ENCODE measurements around the gene HAGHL. TPM values are rescaled to one million over a fixed set of nuclear protein-coding genes. Genes with fewer than 3 reads are reported as not detected.

HAGHL gene
- total and polyA plus RNA-seq, 2 of the 8 experiments (the other 6 are each of a cell fraction or from before 2014, with no cell fraction given) = 26.6 to 26.9 TPM

DNA sequence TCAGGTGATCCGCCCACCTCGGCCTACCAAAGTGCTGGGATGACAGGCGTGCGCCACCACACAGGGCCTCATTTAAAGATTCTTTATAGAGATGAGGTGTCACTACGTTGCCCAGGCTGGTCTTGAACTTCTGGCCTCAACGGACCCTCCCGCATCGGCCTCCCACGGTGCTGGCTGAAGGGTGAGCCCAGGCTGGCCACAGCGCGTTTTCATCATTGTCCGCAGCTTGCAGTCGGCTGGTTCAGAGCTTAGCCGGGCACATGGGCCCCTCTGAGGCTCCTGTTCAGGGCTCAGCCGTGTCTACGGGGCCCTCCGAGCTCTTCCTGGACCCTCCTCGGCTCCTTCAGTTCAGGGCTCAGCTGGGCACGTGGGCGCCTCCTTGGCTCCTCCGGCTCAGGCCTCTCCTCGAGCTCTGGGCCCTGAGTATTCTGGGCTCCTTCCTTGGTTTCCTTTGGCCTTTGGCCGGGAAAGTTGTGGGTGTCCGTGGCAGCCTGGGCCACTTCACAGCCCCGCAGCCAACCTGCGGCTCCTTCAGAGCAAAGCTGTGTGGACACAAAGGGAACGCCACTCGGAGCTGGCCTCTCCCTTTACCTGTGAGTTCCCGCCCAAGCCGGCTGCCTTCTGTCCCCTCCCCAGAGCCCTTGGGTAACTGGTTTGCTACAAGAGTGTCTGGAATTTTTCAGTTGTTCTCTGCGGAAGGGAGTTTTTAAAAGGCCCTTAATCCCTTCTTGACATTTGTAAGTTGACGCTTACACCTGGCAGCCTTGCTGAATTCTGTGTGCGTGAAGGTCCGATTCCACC, 32.4 kb downstream of the HAGHL start:
- H4K8ac ChIP-seq (ENCODE audit: extremely low read depth, insufficient read depth, low read length) = no peak overlapping the region
- no peak overlapping the region for H2BK15ac ChIP-seq (ENCODE audit: low read length)
- no peak overlapping the region for H3K18ac ChIP-seq (ENCODE audit: extremely low read depth, low read length)
- FAIRE-seq (no peak), DNase-seq (ENCODE audit: low read depth in 1 of 2, low spot score in 2 of 2) (no peak)
- no peak overlapping the region for H2AFZ ChIP-seq (ENCODE audit: low read length)
- 0 out of 4 replicates have a peak, but pooled peaks cover 0 to 3% of the 10 kb centered on the region in 2 experiments for H3K9me3 ChIP-seq (ENCODE audit: insufficient read depth in 2 of 2, low read depth in 1 of 2, low read length in 1 of 2)
- no peaks in the 10 kb centered on the region for H3K79me1 ChIP-seq (ENCODE audit: low read depth, low read length)
- CTCF ChIA-PET (ENCODE audit: partially characterized antibody) = interaction anchor here (1.0 to 5.0 kb wide), 5 partner anchors 11 to 33 kb away, joined by 3 to 38 read pairs (median 3); partner anchors contain the start of gene CCDC78
- H3K36me3 ChIP-seq (ENCODE audit: control insufficient read depth in 2 of 4, insufficient read depth in 4 of 4, low read length in 3 of 4) = no peaks in the 10 kb centered on the region
- no peaks in the 10 kb centered on the region for H3K79me2 ChIP-seq (ENCODE audit: control insufficient read depth in 1 of 2, insufficient read depth in 2 of 2, low read length in 2 of 2)
- H3K14ac ChIP-seq (ENCODE audit: insufficient read length) = no peak overlapping the region
- no peak overlapping the region for H3K4ac ChIP-seq (replicated peaks; ENCODE audit: insufficient read length, low read depth, low read length)
- H2BK120ac ChIP-seq (replicated peaks; ENCODE audit: low read depth, low read length) = no peak overlapping the region
- H3K56ac ChIP-seq (replicated peaks; ENCODE audit: insufficient read length, low read depth, low read length) = no peak overlapping the region
- H3K27me3 ChIP-seq (replicated peaks in 1 of 4; ENCODE audit: control insufficient read depth in 3 of 4, extremely low read depth in 1 of 4, insufficient read depth in 3 of 4, low read length in 3 of 4) = no peaks in the 10 kb centered on the region
- no peak overlapping the region for H2AK5ac ChIP-seq (ENCODE audit: low read depth, low read length)
- no peak overlapping the region for H2BK20ac ChIP-seq (ENCODE audit: low read length)
- no peak overlapping the region for H3K23ac ChIP-seq (ENCODE audit: insufficient read length)
- no peak overlapping the region for H3K4me2 ChIP-seq (ENCODE audit: insufficient read depth in 1 of 2, low read depth in 2 of 2, low read length in 2 of 2)
- no peak for TF ChIP-seq FOSL1 (IDR thresholded peaks at IDR 0.05; ENCODE audit: insufficient read depth, low read depth, low read length)
- no peak for TF ChIP-seq SAP30 (IDR thresholded peaks at IDR 0.05; ENCODE audit: insufficient read depth, insufficient replicate concordance, low read length)
- H3K9ac ChIP-seq (replicated peaks in 1 of 4; ENCODE audit: extremely low read depth in 1 of 4, low read depth in 3 of 4, low read length in 3 of 4) = no peak overlapping the region
- POLR2A ChIA-PET (ENCODE audit: partially characterized antibody) = interaction anchor here (0.7 to 1.0 kb wide), 3 partner anchors 10 to 25 kb away, joined by 3 read pairs; no protein-coding TSS in a partner anchor
- H2BK12ac ChIP-seq (ENCODE audit: low read depth, low read length) = no peak overlapping the region
- no peak overlapping the region for H4K5ac ChIP-seq (ENCODE audit: insufficient read length, low read depth, low read length)
- H2BK5ac ChIP-seq (ENCODE audit: low read depth, low read length) = no peak overlapping the region
- 89% methylated on average over 34 of the region's 34 CpGs; no CpG with 5 or more reads in 1 of the 2 experiments for WGBS, 2 experiments (ENCODE audit: extremely low coverage in 1 of 2, insufficient coverage in 1 of 2, insufficient read length in 1 of 2, insufficient replicate concordance in 2 of 2, low coverage in 1 of 2, low lambda C conversion rate in 2 of 2, missing lambda C conversion rate in 1 of 2)
- H3K27ac ChIP-seq (ENCODE audit: low read depth, low read length) = no peak overlapping the region
- H4K91ac ChIP-seq (replicated peaks; ENCODE audit: insufficient read length, low read length) = no peak overlapping the region
- peaks cover 0 to 2% (median 0%) of the 10 kb centered on the region in 4 experiments; a peak in 1 of 7 replicates for H3K4me1 ChIP-seq (replicated peaks in 1 of 4; ENCODE audit: control insufficient read depth in 3 of 4, insufficient read depth in 4 of 4, low read length in 3 of 4)
- no peaks in the 10 kb centered on the region for H4K20me1 ChIP-seq (replicated peaks in 1 of 2; ENCODE audit: control insufficient read depth in 1 of 2, insufficient read depth in 2 of 2, low read length in 2 of 2)
- H3K23me2 ChIP-seq (ENCODE audit: low read depth, low read length) = no peaks in the 10 kb centered on the region
- H3K4me3 ChIP-seq (ENCODE audit: extremely low read depth in 1 of 4, insufficient read depth in 2 of 4, low read depth in 3 of 4, low read length in 4 of 4) = no peak overlapping the region

Data from H1 (cell line).